ENCODE data around the gene IDUA.

- TF ChIP-seq POLR2A (IDR thresholded peaks at IDR 0.05) (no peak), CTCF (IDR thresholded peaks at IDR 0.05) (no peak)
These were observed 53.7 kb downstream of the IDUA start for GRCh38 chr4:1040344-1041146.
